ENCODE results near the gene RERE. TPM values are rescaled to one million over a fixed set of nuclear protein-coding genes. Genes with fewer than 3 reads are reported as not detected.
A peak's percentile ranks its signal among the peaks of the same experiment; 100 is the strongest.

Gene RERE
- total RNA-seq, 2 donors from 2014 or later: 48.0 to 50.5 TPM

- no peak overlapping the region for H3K4me3 Mint-ChIP-seq
- no peaks in the 10 kb centered on the region for H3K4me1 Mint-ChIP-seq
- no peaks in the 10 kb centered on the region for H3K36me3 Mint-ChIP-seq (ENCODE audit: low read depth)
- H3K27ac Mint-ChIP-seq: no peak overlapping the region
- ATAC-seq (replicated peaks): no peak
- H3K9me3 Mint-ChIP-seq: no peaks in the 10 kb centered on the region
- H3K27me3 Mint-ChIP-seq: no peaks in the 10 kb centered on the region
Measured at GRCh38 chr1:8329858-8330257, 487.6 kb downstream of the RERE start.

- Mint-ChIP-seq H3K4me3 (no peak overlapping the region), H3K4me1 (no peaks in the 10 kb centered on the region), H3K36me3 (ENCODE audit: low read depth) (no peaks in the 10 kb centered on the region), H3K27me3 (no peaks in the 10 kb centered on the region), H3K9me3 (no peaks in the 10 kb centered on the region), H3K27ac (no peak overlapping the region)
- ATAC-seq (replicated peaks): no peak
Measured at GRCh38 chr1:8329439-8329838, 488.0 kb downstream of the RERE start.

GRCh38 chr1:8328271-8328670 is 489.2 kb downstream of the RERE start:
- Mint-ChIP-seq H3K4me1 (no peaks in the 10 kb centered on the region), H3K4me3 (no peak overlapping the region), H3K27me3 (no peaks in the 10 kb centered on the region), H3K9me3 (no peaks in the 10 kb centered on the region), H3K27ac (no peak overlapping the region), H3K36me3 (ENCODE audit: low read depth) (no peaks in the 10 kb centered on the region)
- ATAC-seq (replicated peaks): no peak

- no peaks in the 10 kb centered on the region for H3K27me3 Mint-ChIP-seq
- peaks cover 6% of the 10 kb centered on the region for H3K4me1 Mint-ChIP-seq
- ATAC-seq (replicated peaks): no peak
- no peaks in the 10 kb centered on the region for H3K36me3 Mint-ChIP-seq (ENCODE audit: low read depth)
- H3K9me3 Mint-ChIP-seq: peaks cover 4% of the 10 kb centered on the region
- H3K27ac Mint-ChIP-seq: no peak overlapping the region
- no peak overlapping the region for H3K4me3 Mint-ChIP-seq
Measured at GRCh38 chr1:8326265-8326664, 491.2 kb downstream of the RERE start.

- Mint-ChIP-seq H3K9me3 (peaks cover 4% of the 10 kb centered on the region), H3K4me1 (peaks cover 7% of the 10 kb centered on the region), H3K27me3 (no peaks in the 10 kb centered on the region), H3K27ac (no peak overlapping the region), H3K36me3 (ENCODE audit: low read depth) (no peaks in the 10 kb centered on the region), H3K4me3 (no peak overlapping the region)
- no peak for ATAC-seq (replicated peaks)
Measured at GRCh38 chr1:8325771-8326170, 491.7 kb downstream of the RERE start.

- H3K4me3 Mint-ChIP-seq: no peak overlapping the region
- no peaks in the 10 kb centered on the region for H3K36me3 Mint-ChIP-seq (ENCODE audit: low read depth)
- no peak for ATAC-seq (replicated peaks)
- no peak overlapping the region for H3K27ac Mint-ChIP-seq
- peaks cover 7% of the 10 kb centered on the region for H3K4me1 Mint-ChIP-seq
- H3K9me3 Mint-ChIP-seq: peaks cover 4% of the 10 kb centered on the region
- H3K27me3 Mint-ChIP-seq: no peaks in the 10 kb centered on the region
Measured at GRCh38 chr1:8324176-8324810, 493.1 kb downstream of the RERE start.

GRCh38 chr1:8323706-8324105 is 493.7 kb downstream of the RERE start:
- Mint-ChIP-seq H3K9me3 (peaks cover 4% of the 10 kb centered on the region), H3K36me3 (ENCODE audit: low read depth) (no peaks in the 10 kb centered on the region), H3K27ac (no peak overlapping the region), H3K4me3 (no peak overlapping the region), H3K27me3 (no peaks in the 10 kb centered on the region), H3K4me1 (peaks cover 7% of the 10 kb centered on the region)
- ATAC-seq (replicated peaks): no peak

GRCh38 chr1:8321612-8322011 is 495.8 kb downstream of the RERE start:
- Mint-ChIP-seq H3K4me3 (no peak overlapping the region), H3K36me3 (ENCODE audit: low read depth) (no peaks in the 10 kb centered on the region), H3K4me1 (peaks cover 7% of the 10 kb centered on the region), H3K27me3 (peaks cover 3% of the 10 kb centered on the region), H3K27ac (no peak overlapping the region), H3K9me3 (peaks cover 4% of the 10 kb centered on the region)
- no peak for ATAC-seq (replicated peaks)

- Mint-ChIP-seq H3K36me3 (ENCODE audit: low read depth) (no peaks in the 10 kb centered on the region), H3K4me1 (peaks cover 7% of the 10 kb centered on the region), H3K4me3 (peak overlapping the region; percentile 63), H3K27me3 (peaks cover 8% of the 10 kb centered on the region), H3K27ac (no peak overlapping the region), H3K9me3 (peaks cover 4% of the 10 kb centered on the region)
- ATAC-seq (replicated peaks): no peak
Measured at GRCh38 chr1:8318436-8318835, 499.0 kb downstream of the RERE start.

- H3K4me3 Mint-ChIP-seq: peak within 1 kb of the TSS; percentile 66
- no peak within 1 kb of the TSS for H3K27ac Mint-ChIP-seq
- no peaks in the 10 kb centered on the region for H3K36me3 Mint-ChIP-seq (ENCODE audit: low read depth)
- H3K9me3 Mint-ChIP-seq: peaks cover 4% of the 10 kb centered on the region
- ATAC-seq (replicated peaks): peak; percentile 98
- peaks cover 8% of the 10 kb centered on the region for H3K27me3 Mint-ChIP-seq
- H3K4me1 Mint-ChIP-seq: peaks cover 7% of the 10 kb centered on the region
Measured at GRCh38 chr1:8317647-8318381, 499.6 kb downstream of the RERE start, which contains the start of gene SLC45A1. TSS of gene SLC45A1 (plus strand) at chr1:8318114. CDS start at chr1:8324330, 6,216 bp downstream.

- no peak overlapping the region for H3K27ac Mint-ChIP-seq
- no peaks in the 10 kb centered on the region for H3K4me1 Mint-ChIP-seq
- peaks cover 8% of the 10 kb centered on the region for H3K27me3 Mint-ChIP-seq
- H3K4me3 Mint-ChIP-seq: no peak overlapping the region
- no peaks in the 10 kb centered on the region for H3K9me3 Mint-ChIP-seq
- no peak for ATAC-seq (replicated peaks)
- no peaks in the 10 kb centered on the region for H3K36me3 Mint-ChIP-seq (ENCODE audit: low read depth)
Measured at GRCh38 chr1:8315573-8316475, 501.6 kb downstream of the RERE start.

- Mint-ChIP-seq H3K9me3 (no peaks in the 10 kb centered on the region), H3K4me1 (no peaks in the 10 kb centered on the region), H3K4me3 (no peak overlapping the region), H3K36me3 (ENCODE audit: low read depth) (no peaks in the 10 kb centered on the region), H3K27me3 (peaks cover 8% of the 10 kb centered on the region), H3K27ac (no peak overlapping the region)
- peak; percentile 39 for ATAC-seq (replicated peaks)
Measured at GRCh38 chr1:8314346-8315280, 502.8 kb downstream of the RERE start.

GRCh38 chr1:8313231-8313630 is 504.2 kb downstream of the RERE start:
- Mint-ChIP-seq H3K9me3 (no peaks in the 10 kb centered on the region), H3K4me1 (no peaks in the 10 kb centered on the region), H3K27ac (no peak overlapping the region), H3K4me3 (no peak overlapping the region), H3K27me3 (peaks cover 8% of the 10 kb centered on the region), H3K36me3 (ENCODE audit: low read depth) (no peaks in the 10 kb centered on the region)
- no peak for ATAC-seq (replicated peaks)
